NOMO-1 treated with dmso at 0.1 percent for 144 hours (cell line): ENCODE results near the gene C4orf46.
"Not testable (repeated sequence)": the region's sequence is repeated elsewhere in the genome, so short reads cannot be mapped to it uniquely, and the experiment has no call there.

Experiments
- DNase-seq: peaks from one replicate; lab custom pipeline; 2025; ENCODE audit not compliant: unreplicated experiment; lab: John Stamatoyannopoulos, UW

Gene C4orf46

GRCh38 chr4:158671665-158671914 is at the start of gene C4orf46:
C4orf46 (minus strand) TSS chr4:158671887; CDS start chr4:158671801, 86 bp downstream.
- DNase-seq = no peak

GRCh38 chr4:158715802-158716201 is 44.1 kb upstream of the C4orf46 start:
- DNase-seq = no peak

- DNase-seq = no peak
Measured at GRCh38 chr4:158714937-158715336, 43.2 kb upstream of the C4orf46 start.

GRCh38 chr4:158712622-158713021 is 40.9 kb upstream of the C4orf46 start:
- not testable (repeated sequence) for DNase-seq

GRCh38 chr4:158710814-158711213 is 39.1 kb upstream of the C4orf46 start:
- DNase-seq = no peak

- no peak for DNase-seq
Measured at GRCh38 chr4:158704274-158704673, 32.6 kb upstream of the C4orf46 start.

- DNase-seq = no peak
Measured at GRCh38 chr4:158688813-158689212, 17.1 kb upstream of the C4orf46 start.

- no peak for DNase-seq
Measured at GRCh38 chr4:158682066-158682465, 10.4 kb upstream of the C4orf46 start.

- DNase-seq = no peak
Measured at GRCh38 chr4:158681629-158682028, 9.9 kb upstream of the C4orf46 start.

GRCh38 chr4:158678767-158679166 is 7.1 kb upstream of the C4orf46 start:
- DNase-seq = no peak

- no peak for DNase-seq
Measured at GRCh38 chr4:158676076-158676475, 4.4 kb upstream of the C4orf46 start.

GRCh38 chr4:158673633-158674032 is 1.9 kb upstream of the C4orf46 start:
- DNase-seq = no peak

- DNase-seq = peak; percentile 100
Measured at GRCh38 chr4:158671915-158672806, 474 bp upstream of the C4orf46 start, which contains the start of gene ETFDH. ETFDH (plus strand) TSS chr4:158672296; CDS start chr4:158672457, 161 bp downstream.

- DNase-seq = peak; percentile 18
Measured at GRCh38 chr4:158670975-158671664, 567 bp downstream of the C4orf46 start.

GRCh38 chr4:158669310-158669709 is 2.4 kb downstream of the C4orf46 start:
- DNase-seq = no peak

- DNase-seq = peak; percentile 34
Measured at GRCh38 chr4:158667651-158668198, 4.0 kb downstream of the C4orf46 start.

- DNase-seq = no peak
Measured at GRCh38 chr4:158666892-158667291, 4.8 kb downstream of the C4orf46 start.

GRCh38 chr4:158664806-158665205 is 6.9 kb downstream of the C4orf46 start:
- DNase-seq = no peak

- peak; percentile 33 for DNase-seq
Measured at GRCh38 chr4:158663707-158664625, 7.7 kb downstream of the C4orf46 start.

- DNase-seq = peak; percentile 19
Measured at GRCh38 chr4:158663255-158663654, 8.4 kb downstream of the C4orf46 start.

GRCh38 chr4:158657291-158657690 is 14.4 kb downstream of the C4orf46 start:
- no peak for DNase-seq
